Neuronal stem cell (in vitro differentiated cells): ENCODE measurements around the gene ANK3.

Experiments used
- DNase-seq: peaks from one replicate; pipeline ENCODE4 v3.0.0-alpha.2; 2013; ENCODE audit warnings: low spot score
- H2AFZ ChIP-seq: one replicate; pipeline ENCODE4 v1.6.1; 2013; ENCODE audit warnings: mild to moderate bottlenecking, low read length, inconsistent platforms
- H2AK5ac ChIP-seq: 2 replicates; pipeline ENCODE4 v1.6.1; 2013; ENCODE audit warnings: low read depth, mild to moderate bottlenecking, inconsistent platforms, low read length, moderate library complexity, mixed read lengths
- H2BK120ac ChIP-seq: 2 replicates; pipeline ENCODE4 v1.6.1; 2013; ENCODE audit warnings: low read depth, mild to moderate bottlenecking, inconsistent platforms, low read length, moderate library complexity, mixed read lengths
- H2BK12ac ChIP-seq: one replicate; pipeline ENCODE4 v1.6.1; 2013; ENCODE audit warnings: low read length, inconsistent platforms
- H2BK15ac ChIP-seq: 2 replicates; pipeline ENCODE4 v1.6.1; 2013; ENCODE audit warnings: mild to moderate bottlenecking, low read length, inconsistent platforms, mixed read lengths
- H2BK5ac ChIP-seq: one replicate; pipeline ENCODE4 v1.6.1; 2013; ENCODE audit warnings: inconsistent platforms, mild to moderate bottlenecking, low read length, moderate library complexity
- H3K14ac ChIP-seq: one replicate; pipeline ENCODE4 v1.6.1; 2013; ENCODE audit warnings: low read length, inconsistent platforms
- H3K18ac ChIP-seq: 2 replicates; pipeline ENCODE4 v1.6.1; 2013; ENCODE audit warnings: low read length, inconsistent platforms
- H3K23ac ChIP-seq: 2 replicates; pipeline ENCODE4 v1.6.1; 2013; ENCODE audit warnings: low read depth, mild to moderate bottlenecking, mixed read lengths, low read length, inconsistent platforms; ENCODE audit not compliant: poor library complexity
- H3K27ac ChIP-seq: replicated peaks from 3 replicates; pipeline ENCODE4 v1.5.1; 2013; ENCODE audit warnings: low read length, inconsistent platforms
- H3K27me3 ChIP-seq, 3 experiments: 2 replicates each; pipeline ENCODE4 v1.6.1; 2013; ENCODE audit warnings: low read length in 3 of 3, mild to moderate bottlenecking in 2 of 3, inconsistent platforms in 1 of 3, low read depth in 1 of 3, mixed read lengths in 1 of 3, moderate library complexity in 1 of 3; ENCODE audit not compliant: control insufficient read depth in 3 of 3, insufficient read depth in 3 of 3
- H3K36me3 ChIP-seq, 2 donors: replicated peaks in 1 of 2; 2 replicates each; pipeline ENCODE4 v1.6.1; 2013; ENCODE audit warnings: low read length in 2 of 2; ENCODE audit not compliant: control insufficient read depth in 2 of 2, insufficient read depth in 2 of 2
- H3K4ac ChIP-seq: 2 replicates; pipeline ENCODE4 v1.6.1; 2013; ENCODE audit warnings: inconsistent platforms, mild to moderate bottlenecking, low read length, moderate library complexity
- H3K4me1 ChIP-seq, 2 donors: 1 replicate in 1 of 2; 2 replicates in 1 of 2; pipeline ENCODE4 v1.6.1; 2013; ENCODE audit warnings: low read length in 2 of 2, low read depth in 1 of 2; ENCODE audit not compliant: control insufficient read depth in 2 of 2, insufficient read depth in 1 of 2
- H3K4me2 ChIP-seq: one replicate; pipeline ENCODE4 v1.6.1; 2013; ENCODE audit warnings: mild to moderate bottlenecking, low read length, inconsistent platforms; ENCODE audit not compliant: insufficient read depth, poor library complexity, severe bottlenecking
- H3K4me3 ChIP-seq, 2 donors: 2 replicates each; pipeline ENCODE4 v1.5.1; 2013; ENCODE audit warnings: low read length in 2 of 2, mild to moderate bottlenecking in 2 of 2, inconsistent platforms in 1 of 2, moderate library complexity in 1 of 2
- H3K79me1 ChIP-seq: one replicate; pipeline ENCODE4 v1.6.1; 2013; ENCODE audit warnings: low read depth, mild to moderate bottlenecking, inconsistent platforms, low read length, moderate library complexity
- H3K9ac ChIP-seq: one replicate; pipeline ENCODE4 v1.6.1; 2013; ENCODE audit warnings: mild to moderate bottlenecking, low read depth, low read length, inconsistent platforms; ENCODE audit not compliant: poor library complexity
- H3K9me3 ChIP-seq, 2 donors: replicated peaks in 1 of 2; 2 replicates each; pipeline versions ENCODE3 to v1.6.1; 2013; ENCODE audit warnings: low read length in 2 of 2, mild to moderate bottlenecking in 2 of 2, inconsistent platforms in 1 of 2, low read depth in 1 of 2, mixed read lengths in 1 of 2, moderate library complexity in 1 of 2; ENCODE audit not compliant: control insufficient read depth in 2 of 2, insufficient read depth in 1 of 2
- H4K8ac ChIP-seq: one replicate; pipeline ENCODE4 v1.6.1; 2013; ENCODE audit warnings: low read depth, mild to moderate bottlenecking, inconsistent platforms, low read length, moderate library complexity
- H4K91ac ChIP-seq: one replicate; pipeline ENCODE4 v1.6.1; 2013; ENCODE audit warnings: low read length, low read depth, mild to moderate bottlenecking, inconsistent platforms; ENCODE audit not compliant: poor library complexity
- WGBS, 2 donors: extraction: QIAGEN DNeasy Blood & Tissue Kit; methylation state at CpG; one replicate each; pipeline ENCODE4 v1.1.7; 2013; ENCODE audit warnings: missing lambda C conversion rate in 2 of 2, mixed read lengths in 1 of 2; ENCODE audit not compliant: insufficient read length in 2 of 2, insufficient replicate concordance in 1 of 2; ENCODE audit errors: extremely low coverage in 2 of 2; 5-methylcytosine and 5-hydroxymethylcytosine counted together

ANK3 gene

GRCh38 chr10:60257767-60258428, 131.8 kb downstream of the ANK3 start:
- Histone ChIP-seq H3K4me2 (no peak overlapping the region), H3K9me3 (no peaks in the 10 kb centered on the region), H2BK120ac (no peak overlapping the region), H3K36me3 (no peaks in the 10 kb centered on the region), H3K4ac (no peak overlapping the region), H3K27me3 (no peaks in the 10 kb centered on the region), H4K8ac (no peak overlapping the region), H3K79me1 (no peaks in the 10 kb centered on the region), H2BK5ac (no peak overlapping the region), H3K4me3 (no peak overlapping the region), H2BK12ac (no peak overlapping the region), H3K23ac (no peak overlapping the region), H3K9ac (no peak overlapping the region), H4K91ac (no peak overlapping the region), H3K18ac (no peak overlapping the region), H2AK5ac (no peak overlapping the region), H2AFZ (peak overlapping the region; percentile 25), H2BK15ac (no peak overlapping the region), H3K14ac (no peak overlapping the region), H3K4me1 (peaks cover 8 to 34% of the 10 kb centered on the region in 2 donors), H3K27ac (no peak overlapping the region)
- no peak for DNase-seq
- WGBS, 2 donors: no CpG with 5 or more reads among the region's 3 CpGs

- H3K27ac ChIP-seq: no peak overlapping the region
- no peaks in the 10 kb centered on the region for H3K79me1 ChIP-seq
- H4K91ac ChIP-seq: no peak overlapping the region
Measured at GRCh38 chr10:60254776-60255175, 134.9 kb downstream of the ANK3 start.

GRCh38 chr10:60253484-60253883, 136.2 kb downstream of the ANK3 start:
- Histone ChIP-seq H2AK5ac (no peak overlapping the region), H3K4me1 (peaks cover 2 to 22% of the 10 kb centered on the region in 2 donors), H3K9ac (no peak overlapping the region), H4K8ac (no peak overlapping the region), H2BK5ac (no peak overlapping the region), H4K91ac (no peak overlapping the region), H3K4me2 (no peak overlapping the region), H3K36me3 (no peaks in the 10 kb centered on the region), H3K27ac (no peak overlapping the region), H3K23ac (no peak overlapping the region), H2BK15ac (no peak overlapping the region), H3K18ac (no peak overlapping the region), H3K27me3 (no peaks in the 10 kb centered on the region), H3K79me1 (peaks cover 2% of the 10 kb centered on the region), H2BK12ac (no peak overlapping the region), H2BK120ac (no peak overlapping the region), H3K4me3 (no peak overlapping the region), H3K9me3 (no peaks in the 10 kb centered on the region), H3K14ac (no peak overlapping the region), H2AFZ (no peak overlapping the region), H3K4ac (no peak overlapping the region)
- no peak for DNase-seq

More at GRCh38 chr10:60254776-60255175, 134.9 kb downstream of the ANK3 start:
- H2AFZ ChIP-seq: no peak overlapping the region
- no peak overlapping the region for H3K23ac ChIP-seq
- no peaks in the 10 kb centered on the region for H3K27me3 ChIP-seq
- no peak overlapping the region for H2BK15ac ChIP-seq
- no peak overlapping the region for H2BK12ac ChIP-seq
- no peak for DNase-seq
- no peak overlapping the region for H3K4me3 ChIP-seq
- H3K36me3 ChIP-seq: no peaks in the 10 kb centered on the region
- no peak overlapping the region for H2BK5ac ChIP-seq
- no peak overlapping the region for H3K4me2 ChIP-seq
- H3K9ac ChIP-seq: no peak overlapping the region
- H4K8ac ChIP-seq: no peak overlapping the region
- H3K4me1 ChIP-seq: peaks cover 8 to 31% of the 10 kb centered on the region in 2 donors
- no peaks in the 10 kb centered on the region for H3K9me3 ChIP-seq
- no peak overlapping the region for H2BK120ac ChIP-seq
- no peak overlapping the region for H3K4ac ChIP-seq
- no peak overlapping the region for H2AK5ac ChIP-seq
- no peak overlapping the region for H3K14ac ChIP-seq
- no peak overlapping the region for H3K18ac ChIP-seq

GRCh38 chr10:60252688-60253087, 137.0 kb downstream of the ANK3 start:
- Histone ChIP-seq H3K18ac (no peak overlapping the region), H3K27me3 (no peaks in the 10 kb centered on the region), H3K27ac (no peak overlapping the region), H2BK120ac (no peak overlapping the region), H3K36me3 (no peaks in the 10 kb centered on the region), H4K91ac (no peak overlapping the region), H3K4me3 (no peak overlapping the region), H3K9me3 (peaks cover 0 to 5% of the 10 kb centered on the region in 2 donors), H4K8ac (no peak overlapping the region), H2BK5ac (no peak overlapping the region), H2AFZ (no peak overlapping the region), H3K79me1 (peaks cover 2% of the 10 kb centered on the region), H3K4me1 (peaks cover 0 to 17% of the 10 kb centered on the region in 2 donors), H3K23ac (no peak overlapping the region), H3K4ac (no peak overlapping the region), H3K14ac (no peak overlapping the region), H2BK12ac (no peak overlapping the region), H3K4me2 (no peak overlapping the region), H2AK5ac (no peak overlapping the region), H3K9ac (no peak overlapping the region), H2BK15ac (no peak overlapping the region)
- no peak for DNase-seq
- WGBS, 2 donors: no CpG with 5 or more reads among the region's 4 CpGs
